Skeletal muscle cell (primary cell): ENCODE results near the gene ZNF346.

Experiments used
- DNase-seq: peaks from one replicate; pipeline ENCODE4 v3.0.0-alpha.2; 2010; ENCODE audit warnings: low read depth
- H3K4me3 ChIP-seq: 2 replicates; pipeline ENCODE4 v1.5.1; 2011; ENCODE audit warnings: low read depth, mild to moderate bottlenecking, control low read depth, low read length, moderate library complexity

The ZNF346 gene

GRCh38 chr5:177107159-177107558 is 84.7 kb downstream of the ZNF346 start:
- no peak for DNase-seq
- H3K4me3 ChIP-seq: no peak overlapping the region

GRCh38 chr5:177109810-177110209 is 87.3 kb downstream of the ZNF346 start:
- no peak for DNase-seq
- H3K4me3 ChIP-seq: no peak overlapping the region

GRCh38 chr5:177111720-177112394 is 89.4 kb downstream of the ZNF346 start:
- DNase-seq: no peak
- no peak overlapping the region for H3K4me3 ChIP-seq

GRCh38 chr5:177112589-177113220 is 90.2 kb downstream of the ZNF346 start:
- DNase-seq: no peak
- no peak overlapping the region for H3K4me3 ChIP-seq

GRCh38 chr5:177113566-177114424 is 91.3 kb downstream of the ZNF346 start:
- no peak overlapping the region for H3K4me3 ChIP-seq
- no peak for DNase-seq

GRCh38 chr5:177116631-177117373 is 94.3 kb downstream of the ZNF346 start:
- DNase-seq: no peak
- peak overlapping the region; percentile 12 for H3K4me3 ChIP-seq

GRCh38 chr5:177117441-177118045 is 95.0 kb downstream of the ZNF346 start:
- DNase-seq: no peak

GRCh38 chr5:177122566-177122965 is 100.1 kb downstream of the ZNF346 start:
- no peak overlapping the region for H3K4me3 ChIP-seq
- no peak for DNase-seq

More at GRCh38 chr5:177117441-177118045, 95.0 kb downstream of the ZNF346 start:
- no peak overlapping the region for H3K4me3 ChIP-seq

GRCh38 chr5:177123789-177124485 is 101.4 kb downstream of the ZNF346 start:
- DNase-seq: no peak
- H3K4me3 ChIP-seq: no peak overlapping the region

- DNase-seq: no peak
- H3K4me3 ChIP-seq: no peak overlapping the region
Measured at GRCh38 chr5:177124486-177124991, 102.0 kb downstream of the ZNF346 start.

GRCh38 chr5:177126771-177127170 is 104.3 kb downstream of the ZNF346 start:
- H3K4me3 ChIP-seq: no peak overlapping the region
- DNase-seq: no peak

- H3K4me3 ChIP-seq: no peak overlapping the region
- no peak for DNase-seq
Measured at GRCh38 chr5:177128551-177128981, 106.1 kb downstream of the ZNF346 start.

- H3K4me3 ChIP-seq: no peak overlapping the region
- DNase-seq: no peak
Measured at GRCh38 chr5:177130211-177131018, 107.9 kb downstream of the ZNF346 start.
